ENCODE data around the gene MTHFD1L.

- no peak for TF ChIP-seq TAF1 (IDR thresholded peaks at IDR 0.05; ENCODE audit: borderline replicate concordance, insufficient read depth, low read length)
- no peak for TF ChIP-seq SIN3A (IDR thresholded peaks at IDR 0.05; ENCODE audit: borderline replicate concordance, insufficient read depth, low read length)
- TF ChIP-seq POLR2AphosphoS5 (IDR thresholded peaks at IDR 0.05; ENCODE audit: low read depth, low read length), result no peak
- TF ChIP-seq REST (IDR thresholded peaks at IDR 0.05; ENCODE audit: insufficient read depth in 1 of 2, low read depth in 2 of 2, low read length in 2 of 2), result no peak
- TF ChIP-seq FOXP2 (optimal IDR thresholded peaks at IDR 0.05; ENCODE audit: borderline replicate concordance, extremely low read depth, extremely low read length, insufficient read depth), result no peak
Measured at GRCh38 chr6:151137542-151137941, 272.0 kb downstream of the MTHFD1L start.
